ENCODE measurements around the gene IL18R1. TPM values are rescaled to one million over a fixed set of nuclear protein-coding genes. Genes with fewer than 3 reads are reported as not detected.

The IL18R1 gene
- total and polyA plus RNA-seq, 9 of the 15 experiments (the other 6 are each of a cell fraction or from before 2014, with no cell fraction given), result 0.55 to 10.0 (median 2.5) TPM

DNA sequence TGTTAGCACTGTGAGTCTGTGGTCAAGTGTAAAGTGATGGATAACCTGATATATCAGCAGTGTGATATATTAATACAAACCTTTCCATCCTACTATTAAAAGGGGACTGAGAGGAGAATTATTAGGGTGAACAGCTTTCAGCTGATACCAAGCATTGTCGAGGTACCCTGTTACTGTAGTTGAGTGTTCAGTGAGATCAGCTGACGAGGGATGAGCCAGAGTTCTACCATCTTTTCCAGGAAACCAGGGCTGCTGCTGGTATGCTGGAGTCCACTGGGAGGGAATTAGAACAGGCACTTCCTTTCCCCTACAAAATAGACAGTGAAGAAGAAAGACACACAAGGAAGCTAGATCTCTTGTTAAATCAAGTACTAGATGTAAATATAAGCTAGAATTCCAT is 67.8 kb downstream of the IL18R1 start (continued):
- TF ChIP-seq, protein P1, sequence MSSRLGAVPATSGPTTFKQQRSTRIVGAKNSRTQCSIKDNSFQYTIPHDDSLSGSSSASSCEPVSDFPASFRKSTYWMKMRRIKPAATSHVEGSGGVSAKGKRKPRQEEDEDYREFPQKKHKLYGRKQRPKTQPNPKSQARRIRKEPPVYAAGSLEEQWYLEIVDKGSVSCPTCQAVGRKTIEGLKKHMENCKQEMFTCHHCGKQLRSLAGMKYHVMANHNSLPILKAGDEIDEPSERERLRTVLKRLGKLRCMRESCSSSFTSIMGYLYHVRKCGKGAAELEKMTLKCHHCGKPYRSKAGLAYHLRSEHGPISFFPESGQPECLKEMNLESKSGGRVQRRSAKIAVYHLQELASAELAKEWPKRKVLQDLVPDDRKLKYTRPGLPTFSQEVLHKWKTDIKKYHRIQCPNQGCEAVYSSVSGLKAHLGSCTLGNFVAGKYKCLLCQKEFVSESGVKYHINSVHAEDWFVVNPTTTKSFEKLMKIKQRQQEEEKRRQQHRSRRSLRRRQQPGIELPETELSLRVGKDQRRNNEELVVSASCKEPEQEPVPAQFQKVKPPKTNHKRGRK (tag; IDR thresholded peaks at IDR 0.05), result no peak
- peak; percentile 78 for TF ChIP-seq SMAD4 (CRISPR knock-in tag; conservative IDR thresholded peaks at IDR 0.05)
- TF ChIP-seq RREB1 (CRISPR knock-in tag; IDR thresholded peaks at IDR 0.05), result peak; percentile 96
- no peak for TF ChIP-seq ZFP30 (CRISPR knock-in tag; IDR thresholded peaks at IDR 0.05; ENCODE audit: borderline replicate concordance)
- no peak for TF ChIP-seq CCNT2 (IDR thresholded peaks at IDR 0.05; ENCODE audit: borderline replicate concordance, extremely low read depth, insufficient read length, low read depth, low read length)
- 0 out of 2 replicates have a peak, but pooled peaks have one; percentile 5 for TF ChIP-seq ZKSCAN8 (CRISPR knock-in tag; IDR thresholded peaks at IDR 0.05)
- TF ChIP-seq, protein P2, sequence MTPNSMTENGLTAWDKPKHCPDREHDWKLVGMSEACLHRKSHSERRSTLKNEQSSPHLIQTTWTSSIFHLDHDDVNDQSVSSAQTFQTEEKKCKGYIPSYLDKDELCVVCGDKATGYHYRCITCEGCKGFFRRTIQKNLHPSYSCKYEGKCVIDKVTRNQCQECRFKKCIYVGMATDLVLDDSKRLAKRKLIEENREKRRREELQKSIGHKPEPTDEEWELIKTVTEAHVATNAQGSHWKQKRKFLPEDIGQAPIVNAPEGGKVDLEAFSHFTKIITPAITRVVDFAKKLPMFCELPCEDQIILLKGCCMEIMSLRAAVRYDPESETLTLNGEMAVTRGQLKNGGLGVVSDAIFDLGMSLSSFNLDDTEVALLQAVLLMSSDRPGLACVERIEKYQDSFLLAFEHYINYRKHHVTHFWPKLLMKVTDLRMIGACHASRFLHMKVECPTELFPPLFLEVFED (CRISPR knock-in tag; conservative IDR thresholded peaks at IDR 0.05), result no peak
- TF ChIP-seq ZNF165 (CRISPR knock-in tag; IDR thresholded peaks at IDR 0.05; ENCODE audit: borderline replicate concordance), result peak; percentile 95
- peak; percentile 90; the same call in 1 of the 2 replicates for TF ChIP-seq ARID3B (CRISPR knock-in tag; IDR thresholded peaks at IDR 0.05; ENCODE audit: borderline replicate concordance)
- no peak for TF ChIP-seq FUS (optimal IDR thresholded peaks at IDR 0.05; ENCODE audit: low read depth, low read length)
- TF ChIP-seq PTTG1 (tag; IDR thresholded peaks at IDR 0.05; ENCODE audit: low read depth), result peak; percentile 71
- TF ChIP-seq ZNF444 (CRISPR knock-in tag; IDR thresholded peaks at IDR 0.05), result no peak
- TF ChIP-seq ZNF668 (CRISPR knock-in tag; IDR thresholded peaks at IDR 0.05), result peak; percentile 69; the same call in 1 of the 2 replicates
- TF ChIP-seq ZNF354B (CRISPR knock-in tag; IDR thresholded peaks at IDR 0.05), result 0 out of 2 replicates have a peak, but pooled peaks have one; percentile 26
- TF ChIP-seq, protein P3, sequence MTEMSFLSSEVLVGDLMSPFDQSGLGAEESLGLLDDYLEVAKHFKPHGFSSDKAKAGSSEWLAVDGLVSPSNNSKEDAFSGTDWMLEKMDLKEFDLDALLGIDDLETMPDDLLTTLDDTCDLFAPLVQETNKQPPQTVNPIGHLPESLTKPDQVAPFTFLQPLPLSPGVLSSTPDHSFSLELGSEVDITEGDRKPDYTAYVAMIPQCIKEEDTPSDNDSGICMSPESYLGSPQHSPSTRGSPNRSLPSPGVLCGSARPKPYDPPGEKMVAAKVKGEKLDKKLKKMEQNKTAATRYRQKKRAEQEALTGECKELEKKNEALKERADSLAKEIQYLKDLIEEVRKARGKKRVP (CRISPR knock-in tag; IDR thresholded peaks at IDR 0.05), result no peak
- TF ChIP-seq ZNF766 (CRISPR knock-in tag; conservative IDR thresholded peaks at IDR 0.05), result peak; percentile 21; the same call in 1 of the 2 replicates
- TF ChIP-seq ZBTB17 (CRISPR knock-in tag; IDR thresholded peaks at IDR 0.05), result peak; percentile 65; the same call in 1 of the 2 replicates

Data from K562 (cell line).